Neural progenitor cell (in vitro differentiated cells): ENCODE measurements around the gene ACTL7B.

Experiments
- CTCF ChIP-seq: fragments of 200-600 bp; sonication (generic); IDR thresholded peaks from 2 replicates; pipeline ENCODE4 v1.5.1; 2017; ENCODE audit warnings: antibody characterized with exemption, mild to moderate bottlenecking
- EZH2phosphoT487 ChIP-seq: fragments of 200-600 bp; sonication (generic); IDR thresholded peaks from 2 replicates; pipeline ENCODE4 v1.6.1; 2017; ENCODE audit warnings: antibody characterized with exemption

- TF ChIP-seq CTCF: no peak
- TF ChIP-seq EZH2phosphoT487: no peak
Observed at GRCh38 chr9:108851138-108851537, 4.6 kb downstream of the ACTL7B start.
